Glomerular visceral epithelial cell (primary cell): ENCODE measurements around the gene TMEM269.
"Not testable (repeated sequence)": the region's sequence is repeated elsewhere in the genome, so short reads cannot be mapped to it uniquely, and the experiment has no call there.

ENCODE experiments used
- DNase-seq: peaks from one replicate; pipeline ENCODE4 v3.0.0-alpha.2; 2016; ENCODE audit errors: extremely low spot score

TMEM269 gene

DNA sequence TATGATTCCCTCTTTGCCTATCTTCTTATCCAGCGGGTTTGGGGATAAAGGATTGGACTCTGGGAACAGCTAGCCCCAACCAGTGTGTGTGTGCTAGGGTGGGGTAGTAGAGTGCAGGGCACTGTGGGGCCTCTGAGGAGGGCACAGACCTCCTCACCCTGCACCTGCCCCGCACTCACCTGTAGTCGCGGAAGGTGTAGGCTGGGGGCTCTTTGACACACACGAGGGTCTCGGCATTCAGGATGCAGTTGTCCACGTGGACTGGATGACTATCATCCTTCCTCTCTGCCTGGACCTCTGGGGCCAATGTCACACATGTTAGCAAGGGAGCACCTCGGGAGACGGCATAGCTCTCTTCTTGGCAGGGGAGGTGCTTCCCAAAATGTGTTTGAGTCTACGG is 36.8 kb upstream of the TMEM269 start:
- no peak for DNase-seq

DNA sequence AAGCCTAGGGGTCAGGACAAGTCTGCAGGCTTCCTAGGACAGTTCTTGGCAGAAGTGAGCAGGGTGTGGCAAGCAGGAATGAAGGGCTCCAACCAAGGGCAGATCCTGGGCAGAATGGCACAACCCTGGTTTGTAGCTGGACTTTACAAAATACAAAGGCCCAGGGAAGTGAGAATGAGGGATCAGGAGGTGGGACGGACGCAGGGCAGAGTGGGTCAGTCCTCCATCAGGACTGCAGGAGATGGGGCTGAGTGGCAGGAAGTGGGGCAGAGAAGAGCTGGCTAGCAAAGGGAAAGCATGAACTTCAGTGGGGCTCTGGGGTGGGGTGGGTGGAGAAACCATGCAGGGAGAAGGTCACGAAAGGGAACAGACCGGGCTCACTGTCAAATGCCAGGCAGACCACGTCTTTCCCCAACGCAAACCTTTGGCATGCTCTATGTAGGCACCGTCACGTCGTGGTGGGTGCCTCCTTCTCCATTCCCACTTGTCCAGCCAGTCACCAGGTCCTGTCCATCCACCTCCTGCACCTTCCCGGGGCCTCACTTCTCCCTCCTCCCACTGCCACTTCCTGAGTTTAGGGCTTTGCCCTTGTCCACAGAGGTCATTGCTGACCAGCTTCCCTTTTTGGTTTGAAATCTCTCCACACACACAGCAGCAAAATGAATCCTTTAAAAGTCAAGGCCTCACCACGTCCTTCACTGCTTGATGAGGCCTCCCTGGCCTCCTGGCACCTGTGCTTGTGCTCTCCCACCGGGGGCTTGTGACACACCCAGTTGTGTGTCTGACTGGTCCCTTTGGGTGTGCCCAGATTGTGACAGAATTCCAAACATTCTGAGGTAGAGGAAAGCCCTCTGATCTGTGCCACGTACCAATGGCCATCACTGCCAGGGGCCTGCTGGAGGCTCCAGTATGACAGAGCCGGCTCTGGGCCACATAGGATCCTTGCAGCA is 36.1 kb upstream of the TMEM269 start:
- no peak for DNase-seq

DNA sequence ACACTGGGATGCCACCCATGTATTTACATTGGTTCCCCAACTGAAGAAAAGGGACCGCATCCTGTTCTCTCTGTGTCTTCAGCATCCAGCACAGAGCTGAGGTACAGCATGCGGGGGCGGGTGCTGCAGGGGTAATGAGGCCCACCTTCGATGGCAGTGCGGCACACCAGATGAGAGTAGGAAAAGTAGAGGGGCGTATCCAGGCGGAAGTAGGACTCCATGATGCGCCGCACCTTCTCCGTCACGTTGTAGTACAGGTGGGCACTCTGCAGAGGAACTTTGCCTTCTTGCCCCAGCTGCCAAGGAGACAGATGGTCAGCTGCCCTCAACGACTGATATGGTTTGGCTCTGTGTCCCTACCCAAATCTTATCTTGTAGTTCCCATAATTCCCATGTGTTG is 34.8 kb upstream of the TMEM269 start:
- no peak for DNase-seq

GRCh38 chr1:42751511-42752070 is 33.2 kb upstream of the TMEM269 start:
- not testable (repeated sequence) for DNase-seq

DNA sequence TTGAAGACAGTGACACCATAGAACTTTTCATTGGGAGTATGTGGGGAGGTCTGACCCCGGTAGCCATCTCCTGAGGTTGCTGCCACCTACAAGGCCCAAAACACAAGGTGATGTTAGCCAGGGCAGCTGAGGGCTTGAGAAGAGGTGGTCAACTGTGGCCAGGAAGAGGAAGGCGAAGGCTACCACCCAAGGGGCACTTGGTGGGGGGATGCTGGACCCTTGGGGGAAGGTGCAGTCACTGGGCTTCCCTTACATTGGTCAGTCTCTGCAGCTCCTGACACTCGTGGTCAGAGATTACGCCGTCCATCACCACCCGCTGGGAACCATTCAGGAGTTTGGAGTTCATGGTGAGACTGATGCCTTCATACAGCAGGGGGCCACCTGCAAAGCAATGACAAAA is 32.5 kb upstream of the TMEM269 start:
- no peak for DNase-seq

DNA sequence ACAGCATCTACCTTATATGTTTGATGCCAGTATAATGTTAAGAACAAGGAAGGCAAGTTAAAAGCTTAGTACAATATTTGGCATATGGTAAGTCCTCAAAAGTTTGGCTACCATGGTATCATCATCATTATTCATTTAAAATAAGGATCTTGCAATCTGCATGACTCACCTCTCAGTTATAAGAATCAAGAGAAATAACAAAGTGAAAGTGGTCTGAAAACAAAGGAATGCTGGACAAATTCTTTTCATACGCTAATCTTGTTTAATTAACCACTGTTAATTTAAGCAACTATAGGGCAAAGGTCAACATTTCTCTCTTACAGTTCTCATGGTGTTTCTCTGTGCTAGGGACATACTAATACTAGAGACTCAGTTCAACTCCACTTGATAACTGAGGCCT is 31.7 kb upstream of the TMEM269 start:
- no peak for DNase-seq

DNA sequence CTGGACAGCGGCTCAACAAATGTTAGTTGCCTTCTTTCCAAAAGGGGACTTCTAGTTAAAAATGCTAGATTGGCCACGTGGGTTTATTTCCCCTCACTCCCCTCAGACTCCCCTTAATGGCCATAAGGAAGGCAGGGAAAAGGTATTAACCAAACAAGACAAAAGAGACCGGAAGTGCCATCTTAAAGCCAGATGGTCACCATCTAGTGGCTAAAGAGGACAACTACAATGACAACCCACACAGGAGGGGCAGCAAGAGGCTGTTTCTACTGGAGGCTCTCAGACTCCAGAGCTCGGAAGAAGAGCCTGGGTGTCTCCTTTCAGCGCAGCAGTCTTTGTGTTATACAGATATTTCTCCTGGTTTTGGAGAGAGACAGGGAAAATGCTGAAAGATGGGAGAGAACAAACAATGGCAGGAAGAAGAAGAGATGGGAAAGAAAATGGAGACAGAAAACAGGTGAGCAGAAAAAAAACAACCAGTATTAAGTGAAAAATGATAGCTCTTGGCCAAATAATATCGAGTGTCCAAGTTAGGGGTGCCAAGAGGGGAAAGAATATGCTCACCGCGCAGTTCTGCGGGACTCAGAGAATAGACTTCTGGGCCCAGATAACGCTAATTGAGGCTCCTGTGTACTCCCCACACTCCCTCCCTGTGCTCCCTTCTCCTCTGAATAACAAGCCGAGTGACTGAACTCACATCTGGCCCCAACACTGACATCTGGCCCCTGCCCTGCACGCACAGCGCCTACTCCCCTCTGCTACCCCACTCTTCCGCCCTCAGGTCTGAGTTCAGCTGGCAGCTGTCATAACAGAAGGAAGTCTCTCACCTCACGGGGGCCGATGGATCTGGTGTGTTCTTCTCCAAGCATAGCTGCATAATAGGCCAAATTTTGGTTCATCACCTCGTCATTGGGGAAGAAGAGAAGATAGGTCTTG is 27.6 kb upstream of the TMEM269 start:
- peak; percentile 62 for DNase-seq

DNA sequence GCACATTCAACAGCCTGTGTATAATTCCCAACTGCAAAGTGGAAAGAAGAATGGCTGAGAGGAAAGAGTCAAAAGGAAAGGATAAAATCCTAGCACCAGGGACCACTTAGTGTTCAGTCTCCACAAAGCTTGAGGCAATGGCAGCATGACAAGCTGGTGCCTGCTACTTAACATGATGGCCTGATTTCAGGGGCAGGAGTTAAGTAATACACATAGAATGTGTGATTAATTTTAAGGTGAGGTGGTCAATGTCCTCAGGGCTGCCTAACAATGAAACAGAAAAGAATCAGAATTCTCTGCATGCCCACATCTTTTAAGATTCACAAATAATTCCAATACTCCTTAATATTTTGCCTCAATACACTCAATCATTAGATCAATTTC is 26.9 kb upstream of the TMEM269 start:
- no peak for DNase-seq

DNA sequence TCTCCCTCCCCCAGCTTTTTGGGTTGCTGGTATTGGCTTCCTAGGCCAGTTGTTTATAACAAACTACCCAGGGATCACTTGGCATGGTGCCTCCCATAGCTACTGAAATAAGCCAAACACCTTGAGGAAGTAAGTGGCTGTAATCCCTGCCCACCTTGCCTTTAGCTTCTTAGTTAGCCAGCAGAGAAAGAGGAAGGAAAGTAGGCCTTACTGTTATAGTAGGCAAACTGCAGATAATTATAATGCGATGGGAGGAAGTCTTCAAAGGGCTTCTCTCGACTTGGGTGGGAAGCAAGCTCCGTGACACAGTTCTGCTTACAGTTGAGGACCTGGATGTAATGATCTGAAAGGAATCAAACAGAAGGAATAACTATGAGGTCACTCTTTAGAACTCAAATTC is 26.1 kb upstream of the TMEM269 start:
- no peak for DNase-seq

DNA sequence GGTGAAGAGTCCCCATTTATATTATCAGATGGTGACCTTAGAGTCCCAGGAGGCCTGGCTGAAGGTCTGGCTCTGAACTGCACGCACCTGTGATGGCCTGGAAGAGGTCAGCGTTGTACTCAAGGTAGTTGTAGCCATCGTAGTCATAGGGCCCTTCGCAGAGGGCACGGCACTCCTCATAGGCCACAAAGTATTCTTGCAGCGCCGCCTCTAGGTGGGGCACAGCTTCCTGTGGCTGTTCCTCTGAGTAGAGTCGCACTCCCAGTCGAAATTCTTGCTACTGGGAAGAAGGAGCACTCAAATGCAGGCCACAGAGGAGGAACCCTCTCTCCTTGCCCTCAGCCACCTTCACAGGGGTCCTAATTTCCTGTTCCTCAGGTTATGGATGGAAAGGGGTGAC is 25.7 kb upstream of the TMEM269 start:
- DNase-seq = no peak

GRCh38 chr1:42761567-42761966 is 23.2 kb upstream of the TMEM269 start:
- no peak for DNase-seq

DNA sequence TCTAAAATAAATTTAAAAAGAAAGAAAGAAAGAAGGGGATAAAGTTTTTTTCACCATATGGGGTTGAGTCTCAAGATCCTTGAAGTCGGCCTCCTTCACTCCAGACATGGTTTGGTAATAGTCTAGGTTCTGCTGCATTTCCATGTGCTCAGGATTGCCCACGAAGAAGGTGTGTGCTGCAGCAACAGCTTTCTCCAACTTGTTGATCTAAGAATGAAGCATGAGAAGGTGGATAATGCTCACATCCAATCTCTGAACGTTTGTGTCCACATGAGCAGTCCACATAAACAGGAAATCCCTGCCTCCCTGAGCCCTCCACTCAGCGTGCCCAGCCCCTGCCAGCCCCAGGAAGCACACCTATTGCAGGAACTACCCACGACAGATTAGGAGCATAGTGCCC is 22.5 kb upstream of the TMEM269 start:
- DNase-seq = no peak

DNA sequence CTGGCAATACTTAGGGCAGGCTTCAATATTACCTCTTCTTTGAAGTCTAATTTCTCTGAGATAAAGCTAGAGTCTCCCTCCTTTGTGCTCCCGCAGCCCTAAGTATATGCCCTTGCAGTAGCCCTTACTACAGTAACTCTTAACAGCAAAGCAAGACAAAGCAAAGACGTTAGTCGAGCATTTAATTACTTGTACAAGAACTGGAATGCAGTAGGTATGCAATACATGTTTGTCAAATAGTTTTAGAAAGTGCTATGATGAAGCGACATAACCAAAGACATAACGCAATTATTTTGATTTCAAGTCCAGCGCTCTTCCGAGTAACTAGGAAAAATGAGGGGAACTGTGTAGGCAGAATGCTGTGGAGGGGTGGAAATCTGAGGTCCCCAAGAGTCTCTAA is 19.5 kb upstream of the TMEM269 start:
- DNase-seq = no peak

- peak; percentile 83 for DNase-seq
Observed at GRCh38 chr1:42765832-42766740, 18.7 kb upstream of the TMEM269 start.

- peak; percentile 99 for DNase-seq
Observed at GRCh38 chr1:42766741-42767509, 17.9 kb upstream of the TMEM269 start, which contains the start of the genes C1orf50 and P3H1. TSS of gene C1orf50 (plus strand) at chr1:42767249. CDS start at chr1:42767312, 63 bp downstream. TSS of gene P3H1 (minus strand) at chr1:42767028. CDS start at chr1:42766971, 57 bp downstream.

GRCh38 chr1:42767510-42768000 is 17.2 kb upstream of the TMEM269 start:
- DNase-seq = no peak

DNA sequence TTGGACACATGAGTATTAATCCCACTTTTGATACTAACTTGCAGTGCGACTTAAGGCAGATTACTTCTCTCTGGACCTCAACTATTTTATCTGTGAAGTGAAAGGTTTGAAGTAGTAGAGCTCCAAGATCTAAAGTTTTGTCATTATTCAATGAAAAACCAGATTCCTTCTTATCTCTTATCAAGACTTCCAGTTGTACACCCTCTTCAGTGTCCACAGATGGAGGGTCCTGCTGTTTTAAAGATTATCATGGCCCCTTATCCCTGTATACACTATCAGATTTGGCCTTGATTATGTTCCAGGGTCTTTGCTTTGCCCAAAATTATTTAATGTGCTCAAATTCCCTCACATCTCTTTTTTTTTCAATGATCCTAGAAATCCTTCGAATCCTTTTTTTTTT is 16.6 kb upstream of the TMEM269 start:
- DNase-seq = no peak

DNA sequence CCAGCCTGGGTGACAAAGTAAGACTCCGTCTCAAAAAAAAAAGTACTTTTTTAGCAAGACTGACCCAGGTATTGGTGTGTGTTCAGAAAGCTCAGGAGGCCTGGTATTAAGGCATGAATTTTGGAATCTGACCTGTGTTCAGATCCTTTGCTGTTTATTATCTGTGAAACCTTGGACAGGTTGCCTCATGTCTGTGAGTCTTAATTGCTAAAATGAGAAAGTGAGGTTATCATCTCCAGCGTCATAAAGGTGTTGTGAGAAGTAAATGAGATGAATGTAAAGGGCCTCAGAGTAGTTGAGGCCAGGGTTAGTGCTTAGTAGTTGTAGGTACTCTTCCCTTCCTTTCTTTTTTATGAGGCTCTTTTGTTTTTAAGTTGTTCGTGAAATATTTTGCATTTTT is 15.0 kb upstream of the TMEM269 start:
- no peak for DNase-seq

DNA sequence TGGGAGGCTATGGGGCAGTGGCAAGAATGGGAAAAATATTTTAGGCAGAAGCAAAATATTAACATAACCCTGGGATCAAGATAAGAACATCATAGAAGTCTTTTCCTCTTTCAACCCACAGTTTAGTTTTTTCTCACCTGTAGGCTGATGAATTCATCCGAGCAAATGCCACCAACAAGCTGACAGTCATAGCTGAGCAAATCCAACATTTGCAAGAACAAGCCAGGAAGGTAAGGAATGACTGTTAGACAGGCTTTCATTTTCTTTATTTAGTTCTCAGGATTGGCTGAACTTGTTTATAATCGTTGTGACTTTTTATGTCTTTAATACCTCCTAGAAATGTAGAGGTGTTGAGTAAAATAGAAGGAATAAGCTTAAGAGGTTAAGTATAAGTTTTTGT is 11.4 kb upstream of the TMEM269 start:
- no peak for DNase-seq

- DNase-seq = no peak
Observed at GRCh38 chr1:42774928-42775526, 9.8 kb upstream of the TMEM269 start.
